Stimulated activated CD8-positive, alpha-beta memory T cell treated with anti-CD3 and anti-CD28 coated beads, Interleukin-7, amount 100 ng/mL, for 1 hour (primary cell): ENCODE results near the gene GPSM3.
"Not testable (repeated sequence)": the region's sequence is repeated elsewhere in the genome, so short reads cannot be mapped to it uniquely, and the experiment has no call there.

Experiments
- DNase-seq, 2 donors: peaks; one replicate each; pipeline ENCODE4 v3.0.0-alpha.2; 2020; ENCODE audit warnings: low read depth in 2 of 2

Gene GPSM3

DNA sequence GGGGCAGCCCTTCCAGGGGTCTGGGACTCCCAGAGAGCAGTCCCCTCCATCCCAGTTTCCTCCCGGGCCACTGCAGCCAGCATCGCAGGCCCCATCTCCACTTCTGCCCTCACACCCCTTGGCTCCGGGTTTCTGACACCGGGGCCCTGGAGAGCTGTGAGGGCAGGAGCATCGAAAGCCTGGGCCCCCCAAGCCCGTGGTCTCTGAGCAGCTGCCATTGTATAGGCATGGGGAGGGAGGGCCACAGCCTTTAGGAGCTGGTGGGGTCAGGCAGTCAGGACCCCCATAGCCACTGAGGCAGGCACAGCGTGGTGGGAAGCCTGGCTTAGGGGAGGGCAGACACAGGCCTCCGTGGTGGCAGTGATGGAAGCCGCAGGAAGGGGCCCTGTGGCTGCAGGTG is 9.7 kb upstream of the GPSM3 start:
- no peak for DNase-seq

DNA sequence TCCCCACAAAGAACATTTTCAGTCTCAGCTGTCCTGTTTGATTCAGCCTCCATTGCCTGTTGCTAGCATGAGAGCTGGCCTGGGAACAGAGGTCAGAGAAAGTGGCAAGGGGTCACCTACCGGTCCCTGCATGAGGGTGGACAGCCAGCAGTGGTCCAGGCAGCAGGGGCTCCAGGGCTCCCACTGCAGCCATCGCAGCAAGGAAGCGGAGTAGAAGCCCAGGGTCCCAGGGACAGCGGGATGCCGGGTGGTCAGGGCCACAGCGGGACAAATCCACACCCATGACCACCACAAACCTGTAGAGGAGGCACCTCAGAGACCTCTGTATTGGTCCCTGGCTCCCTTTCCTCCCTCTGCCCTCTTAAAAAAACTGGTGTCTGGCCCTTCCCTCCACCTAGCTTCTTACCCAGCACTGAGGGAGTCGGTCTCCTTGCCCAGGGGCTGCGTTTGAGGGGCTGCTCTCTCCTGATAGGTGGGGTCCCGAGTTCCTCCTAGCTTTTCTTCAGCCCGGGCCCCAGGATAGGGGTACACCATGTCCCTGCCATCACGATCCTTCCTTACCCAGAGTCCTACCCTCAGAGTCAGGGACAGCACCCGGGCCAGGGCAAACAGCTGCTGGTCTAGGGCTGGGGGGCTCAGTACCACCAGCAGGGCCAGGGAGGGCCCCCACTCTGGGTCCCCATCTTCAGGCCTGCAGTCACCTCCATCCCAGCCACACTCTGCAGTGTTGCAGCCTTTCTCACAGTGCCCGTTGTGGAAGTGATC is 8.4 kb upstream of the GPSM3 start:
- no peak for DNase-seq

DNA sequence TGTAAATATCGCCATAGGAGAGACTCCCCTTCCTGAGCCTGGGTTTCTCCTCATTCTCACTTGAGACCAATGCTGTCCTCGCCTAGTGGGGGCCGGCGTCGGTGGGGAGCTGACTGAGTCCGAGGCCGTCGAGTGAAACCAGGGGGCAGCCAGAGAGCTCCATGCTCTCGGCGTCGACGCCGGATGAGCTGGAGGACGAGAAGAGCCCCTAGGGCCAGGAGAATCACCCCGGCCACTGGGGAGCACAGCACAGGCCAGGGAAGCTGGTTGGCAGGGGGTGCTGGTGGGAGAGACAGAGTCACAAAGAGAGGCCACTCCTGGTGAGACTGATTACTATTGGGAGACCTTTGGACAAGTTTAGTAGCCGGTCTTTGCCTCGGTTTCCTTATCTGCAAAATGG is 6.4 kb upstream of the GPSM3 start:
- no peak for DNase-seq

DNA sequence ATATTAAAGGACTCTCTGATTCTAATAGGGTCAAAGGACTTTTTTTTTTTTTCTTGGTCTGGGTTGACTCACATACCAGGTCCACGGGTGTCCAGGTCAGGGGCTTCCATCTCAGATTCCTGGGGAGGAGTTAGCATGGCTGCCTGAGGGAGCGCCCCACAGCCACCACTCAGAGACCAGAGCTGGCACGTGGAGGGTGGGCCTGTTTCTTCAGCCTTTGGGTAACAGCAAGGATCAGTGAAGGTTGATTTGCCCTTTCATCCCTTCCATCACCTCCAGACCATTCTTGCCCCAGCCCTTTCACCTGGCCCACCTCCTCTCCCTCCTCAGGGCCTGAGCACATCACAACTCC is 5.9 kb upstream of the GPSM3 start:
- DNase-seq, result no peak

DNA sequence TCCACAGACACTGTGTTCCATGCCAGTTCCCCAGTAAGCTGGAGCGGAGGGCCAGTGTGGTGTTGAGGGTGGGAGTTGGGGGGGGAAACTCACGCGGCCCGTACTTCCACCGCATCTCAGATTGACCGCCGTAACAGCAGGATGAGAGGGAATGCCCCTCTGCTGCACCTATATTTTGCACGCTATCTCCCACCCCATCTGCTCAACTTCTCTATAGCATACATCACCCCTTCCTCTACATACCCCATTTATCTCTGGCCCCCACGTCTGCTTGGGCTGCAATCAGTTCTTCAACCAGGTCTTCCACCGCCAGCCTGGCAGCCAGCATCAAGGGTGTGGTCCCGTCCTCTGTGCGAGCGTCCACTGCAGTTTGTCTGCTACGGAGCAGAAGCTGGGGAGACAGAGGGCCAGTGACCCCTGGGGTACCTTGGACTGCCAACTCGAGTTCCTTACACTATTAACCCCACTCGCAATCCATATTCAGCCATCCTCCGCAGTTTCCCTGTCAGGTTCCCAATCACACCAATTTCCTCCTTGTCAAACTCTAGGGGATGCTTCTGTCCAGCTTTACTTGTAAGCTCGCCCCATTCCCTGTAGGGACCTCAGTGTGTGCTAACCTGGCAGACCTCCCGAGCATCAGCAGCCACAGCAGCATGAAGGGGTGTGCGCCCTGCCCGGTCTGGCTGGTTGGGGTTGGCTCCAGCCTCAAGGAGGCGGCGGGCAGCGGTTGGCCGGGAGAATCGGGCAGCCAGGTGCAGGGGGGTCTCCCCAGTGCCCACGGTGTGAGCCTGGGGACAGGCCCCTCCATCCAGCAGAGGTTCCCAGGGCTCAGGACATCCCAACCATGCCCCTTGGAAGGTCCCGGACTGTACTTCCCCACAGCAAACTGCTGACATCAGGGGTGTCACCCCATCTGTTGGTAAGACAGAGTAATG is 4.5 kb upstream of the GPSM3 start:
- DNase-seq, result no peak

DNA sequence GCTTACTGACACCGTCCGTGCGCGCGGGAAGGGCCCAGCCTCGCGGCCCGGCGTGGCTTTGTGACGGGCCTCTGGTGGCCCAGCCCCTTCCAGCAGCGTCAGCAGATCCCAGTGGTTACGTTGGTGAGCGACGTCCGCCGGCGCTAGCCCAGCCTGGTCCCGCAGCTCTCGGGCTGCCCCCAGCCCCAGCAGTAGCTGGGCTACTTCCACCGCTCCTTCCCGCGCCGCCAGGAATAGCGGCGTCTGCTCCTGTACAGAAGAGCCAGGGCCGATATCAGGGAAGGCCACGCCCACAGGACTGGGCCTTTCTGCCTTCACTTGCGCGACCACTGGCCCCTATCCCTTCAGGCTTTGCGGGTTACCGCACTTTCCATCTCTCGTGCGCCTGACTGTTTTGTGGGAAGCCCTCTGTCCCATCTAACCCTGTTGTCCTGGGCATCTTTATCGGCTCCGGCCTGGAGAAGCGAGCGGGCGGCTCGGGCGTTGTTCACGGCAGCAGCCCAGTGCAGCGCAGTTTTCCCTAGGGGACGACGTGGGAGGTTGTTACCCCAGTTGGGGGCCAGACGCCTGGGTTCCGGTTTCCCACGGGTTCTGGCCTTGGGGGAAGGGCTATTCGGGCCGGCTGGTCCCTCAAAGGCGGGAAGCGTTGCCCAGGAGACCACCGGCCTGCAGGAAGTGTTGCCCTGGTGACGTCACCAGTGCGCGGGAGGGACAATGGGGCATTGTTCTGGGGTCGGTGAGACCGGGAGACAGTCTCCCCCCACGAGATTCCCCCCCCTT is 3.6 kb upstream of the GPSM3 start:
- DNase-seq, result no peak

DNA sequence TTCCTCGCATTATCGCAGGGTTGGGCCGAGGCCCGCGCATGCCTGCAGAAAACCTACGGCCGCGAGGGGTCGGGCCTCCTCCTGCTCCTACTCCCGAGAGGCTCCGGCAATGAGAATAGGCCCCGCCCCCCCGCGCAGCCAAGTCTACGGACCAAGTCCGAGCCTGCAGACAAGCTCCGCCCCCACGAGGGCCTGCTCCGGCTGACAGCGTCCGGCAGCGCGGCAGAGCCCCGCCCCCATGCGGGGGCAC is 3.1 kb upstream of the GPSM3 start:
- DNase-seq, result peak; percentile 99 to 100

DNA sequence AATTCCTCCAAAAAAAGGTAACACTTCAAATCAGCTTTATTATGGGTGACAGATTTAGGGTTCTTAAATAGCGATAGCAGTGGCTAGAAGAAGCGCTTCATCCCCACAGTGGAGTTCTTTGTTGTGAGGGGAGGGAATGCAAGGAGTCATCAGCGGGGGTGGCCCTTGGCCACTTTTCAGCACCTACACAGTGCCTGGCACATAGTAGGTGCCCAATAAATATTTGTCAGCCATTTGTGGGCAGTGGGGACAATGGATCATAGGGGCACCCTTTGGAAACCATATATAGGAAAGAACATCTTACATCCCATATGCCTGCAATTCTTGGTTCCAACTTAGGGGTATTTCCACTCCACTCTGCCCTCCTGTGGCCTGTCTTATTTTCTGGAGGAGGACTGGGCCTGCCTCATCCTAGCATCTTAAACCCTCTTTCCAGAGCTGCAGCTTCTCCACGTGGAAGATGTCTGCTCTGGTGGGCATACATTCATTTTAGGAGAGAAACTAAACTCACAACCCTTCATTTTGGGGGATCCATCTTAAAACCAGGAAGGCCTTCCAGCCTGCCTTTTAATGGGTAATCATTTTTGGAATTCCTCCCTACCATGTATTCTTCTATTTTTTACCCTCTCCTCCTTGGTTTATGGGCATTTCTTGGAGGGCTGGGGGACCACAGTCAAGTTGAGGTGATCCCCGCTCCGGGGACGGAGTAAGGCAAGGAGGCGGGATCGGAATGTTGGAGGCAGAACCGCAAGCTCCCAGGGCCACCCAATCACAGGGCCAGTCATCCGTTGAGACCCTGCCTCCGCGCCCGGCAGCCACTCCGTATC is 2.6 kb upstream of the GPSM3 start:
- no peak for DNase-seq

DNA sequence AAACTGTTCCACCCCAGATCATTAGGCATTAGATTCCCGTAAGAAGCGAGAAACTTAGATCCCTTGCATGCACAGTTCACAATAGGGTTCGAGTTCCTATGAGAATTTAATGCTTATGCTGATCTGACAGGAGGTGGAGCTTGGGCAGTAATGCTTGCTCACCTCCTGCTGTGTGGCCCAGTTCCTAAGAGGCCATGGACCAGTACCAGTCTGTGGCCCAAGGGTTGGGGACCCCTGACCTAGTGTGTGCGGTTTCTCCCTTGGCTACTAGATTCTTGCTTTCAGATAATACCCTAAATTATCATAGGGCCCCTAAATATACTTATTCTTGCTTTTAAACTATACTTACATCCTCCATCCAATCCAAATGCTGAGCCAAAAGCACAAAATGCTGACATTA is 1.9 kb upstream of the GPSM3 start:
- DNase-seq, result no peak

DNA sequence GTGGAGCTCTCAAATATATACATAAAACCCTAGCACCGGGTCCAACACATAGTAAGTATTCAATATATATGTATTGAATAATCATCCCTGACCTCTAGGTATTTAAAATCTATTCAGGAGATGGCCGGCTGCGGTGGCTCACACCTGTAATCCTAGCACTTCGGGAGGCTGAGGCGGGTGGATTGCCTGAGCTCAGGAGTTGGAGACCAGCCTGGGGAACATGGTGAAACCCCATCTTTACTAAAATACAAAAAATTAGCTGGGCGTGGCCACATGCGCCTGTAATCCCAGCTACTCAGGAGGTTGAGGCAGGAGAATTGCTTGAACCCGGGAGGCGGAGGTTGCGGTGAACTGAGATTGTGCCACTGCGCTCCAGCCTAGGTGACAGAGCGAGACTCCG is 653 bp upstream of the GPSM3 start:
- not testable (repeated sequence) for DNase-seq

DNA sequence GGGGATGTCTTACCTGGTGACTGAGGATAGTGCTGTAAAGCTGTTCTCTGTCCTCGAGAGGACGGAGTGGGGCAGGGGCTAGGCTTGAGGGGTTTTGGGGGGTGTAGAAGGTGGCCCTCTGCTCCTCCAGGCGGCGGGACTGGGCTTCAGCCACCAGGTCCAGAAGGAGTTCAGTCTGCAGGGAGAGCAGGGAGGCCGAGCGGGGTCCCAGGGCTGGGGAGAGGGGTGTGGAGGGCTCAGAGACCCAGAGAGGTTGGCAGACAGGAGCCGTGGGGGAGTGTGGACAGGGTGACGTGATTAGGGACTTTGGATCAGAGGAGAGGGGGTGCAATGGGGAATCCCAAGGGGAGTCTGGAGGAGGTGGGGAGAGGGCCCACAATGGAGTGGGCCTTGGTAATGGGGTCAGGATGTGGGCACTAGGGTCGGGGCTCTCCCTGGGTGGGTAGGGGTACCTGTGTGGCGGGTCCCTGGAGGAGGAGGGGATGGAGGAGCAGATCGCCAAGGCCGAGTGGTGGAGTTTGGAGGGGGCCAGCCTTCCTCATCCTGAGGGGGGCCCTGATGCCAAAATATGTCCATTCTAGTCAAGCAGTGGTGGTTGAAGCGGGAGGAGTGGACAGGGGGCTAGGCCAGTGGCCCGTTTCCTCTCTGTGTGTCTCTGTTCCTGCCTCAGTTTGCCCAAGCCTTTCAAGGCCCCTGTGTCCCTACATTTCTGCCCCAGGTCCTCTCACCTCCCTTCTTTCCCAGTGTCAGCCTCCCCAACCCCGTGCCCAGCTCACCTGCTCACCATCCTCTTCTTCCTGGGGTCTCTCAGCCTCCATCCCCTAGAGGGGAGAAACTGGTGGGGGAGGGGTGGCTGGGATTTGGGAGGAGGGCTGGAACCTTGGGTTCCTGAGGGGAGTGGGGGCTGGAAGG is 491 bp downstream of the GPSM3 start:
- no peak for DNase-seq

DNA sequence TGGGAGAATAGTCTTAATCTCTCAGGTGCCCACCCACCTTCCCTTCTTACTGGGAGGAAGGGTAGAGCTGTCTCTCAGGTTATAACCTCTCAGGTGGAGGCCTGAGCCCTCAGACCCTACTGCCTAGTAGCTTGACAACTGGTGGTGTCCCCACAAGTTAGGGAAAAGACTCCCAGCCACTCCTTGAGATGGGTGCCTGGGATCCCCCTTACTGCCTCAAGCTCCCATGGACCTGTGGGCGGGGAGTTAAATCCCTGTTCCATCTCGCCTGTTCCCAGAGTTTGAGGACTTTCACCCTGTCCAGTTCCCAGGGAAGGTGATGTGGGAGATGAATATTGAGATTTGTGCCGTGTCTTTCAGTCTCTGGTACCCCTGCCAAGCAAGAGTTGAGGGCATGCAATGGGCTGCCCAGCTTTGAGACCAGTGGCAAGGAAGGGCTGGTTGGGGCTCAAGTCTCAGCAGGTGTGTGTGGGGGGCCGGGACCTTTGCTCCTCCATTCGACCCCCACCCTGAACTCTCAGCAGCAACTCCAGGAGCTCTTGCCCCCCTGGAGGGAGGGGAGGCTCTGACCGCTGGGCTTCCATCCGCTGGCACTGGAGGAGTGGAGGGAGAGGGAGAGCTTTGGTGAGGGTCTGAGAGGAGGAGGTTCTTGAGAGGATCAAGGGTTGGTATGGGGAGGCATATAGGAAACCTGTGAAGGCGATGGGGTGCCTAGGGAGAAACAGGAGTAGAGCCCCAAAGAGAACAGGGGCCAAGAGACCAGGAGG is 1.3 kb downstream of the GPSM3 start:
- DNase-seq, result no peak

DNA sequence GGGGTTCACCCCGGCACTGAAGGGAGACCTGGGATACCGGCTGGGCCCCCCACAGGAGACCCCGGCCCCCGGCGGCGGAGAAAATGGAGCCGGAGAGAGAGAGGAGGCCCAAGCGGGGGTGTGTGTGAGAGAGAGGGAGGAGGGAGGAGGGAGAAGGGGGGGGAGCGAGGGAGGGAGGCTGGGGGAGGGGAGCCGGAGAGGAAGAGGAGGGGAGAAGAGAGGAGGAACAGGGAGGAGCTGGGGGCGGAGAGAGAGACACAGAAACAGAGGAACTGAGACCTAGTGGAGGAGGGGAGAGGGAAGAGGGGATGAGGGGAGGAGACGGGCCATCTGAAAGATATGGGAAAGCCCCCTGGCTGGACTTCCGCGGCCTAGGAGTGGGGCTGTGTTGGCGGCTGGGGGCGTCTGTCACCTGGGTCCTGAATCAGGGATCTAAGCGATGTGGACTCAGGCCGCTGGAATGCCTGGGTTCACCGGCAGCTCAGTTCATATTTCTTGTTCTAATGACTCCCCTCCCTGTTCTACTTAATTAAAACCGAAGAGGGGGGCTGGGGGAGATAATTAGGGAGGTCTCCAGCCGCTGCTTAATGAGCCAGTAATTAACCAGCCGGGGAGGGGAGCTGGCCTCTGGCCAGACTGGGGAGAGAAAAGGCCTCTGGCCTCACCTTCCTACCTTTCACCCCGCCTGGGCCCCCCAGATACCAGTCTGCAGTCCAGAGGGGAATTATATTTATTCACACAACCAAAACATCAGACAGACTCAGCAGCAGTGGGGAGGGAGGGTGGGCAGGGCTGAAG is 2.2 kb downstream of the GPSM3 start, which contains the start of gene PBX2:
Gene PBX2 (minus strand): TSS at position 149 of the 798 bp plus-strand sequence. CDS start 287 bp downstream, outside the sequence.
- peak; percentile 55 to 74 for DNase-seq

DNA sequence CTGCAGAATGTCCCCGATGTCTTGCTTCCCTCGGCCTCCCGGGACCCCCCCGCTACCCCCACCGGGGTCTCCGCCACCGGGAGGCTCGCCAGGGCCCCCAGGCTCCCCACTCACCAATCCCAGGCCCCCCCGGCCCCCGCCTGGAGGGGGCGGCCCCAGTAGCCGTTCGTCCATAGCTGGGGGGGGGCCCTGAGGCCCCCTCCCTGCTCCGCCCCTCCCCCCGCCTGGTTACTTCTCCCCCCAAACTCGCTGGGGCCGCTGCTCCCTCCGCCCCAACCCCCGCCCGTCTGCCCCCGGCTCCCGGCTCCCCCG is 2.7 kb downstream of the GPSM3 start:
- DNase-seq, result no peak

DNA sequence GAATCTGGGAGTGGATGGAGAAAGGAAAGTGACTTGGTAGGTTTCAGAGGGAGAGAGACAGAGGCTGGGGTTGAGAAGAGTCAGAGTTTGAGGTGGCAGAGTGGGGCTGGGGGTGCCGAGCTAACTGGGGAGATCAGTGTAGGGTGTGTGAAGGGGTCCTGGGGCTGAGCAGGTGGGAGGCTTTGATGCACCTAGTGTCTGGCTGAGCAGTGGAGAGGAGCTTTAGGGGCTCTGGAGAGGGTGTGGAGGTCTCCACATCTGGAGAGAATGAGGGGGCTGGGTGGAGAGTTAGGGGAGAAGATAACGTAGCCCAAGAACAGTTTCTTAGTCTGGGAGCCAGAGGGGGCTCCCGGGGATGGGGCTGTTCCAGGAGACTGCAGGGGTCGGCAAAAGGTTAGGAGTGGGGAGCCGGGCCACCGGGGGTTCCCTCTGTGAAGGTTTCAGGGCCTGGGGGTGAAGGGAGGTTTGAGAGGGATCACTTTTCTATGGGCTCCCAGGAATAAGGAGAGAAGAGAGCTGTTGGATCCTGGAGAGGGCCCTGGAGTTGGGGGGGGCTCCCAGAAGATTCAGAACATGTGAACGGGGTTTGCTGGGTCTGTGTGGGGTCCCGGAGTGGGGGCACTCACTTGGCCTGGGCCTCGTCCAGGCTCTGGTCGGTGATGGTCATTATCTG is 3.2 kb downstream of the GPSM3 start:
- DNase-seq, result no peak

DNA sequence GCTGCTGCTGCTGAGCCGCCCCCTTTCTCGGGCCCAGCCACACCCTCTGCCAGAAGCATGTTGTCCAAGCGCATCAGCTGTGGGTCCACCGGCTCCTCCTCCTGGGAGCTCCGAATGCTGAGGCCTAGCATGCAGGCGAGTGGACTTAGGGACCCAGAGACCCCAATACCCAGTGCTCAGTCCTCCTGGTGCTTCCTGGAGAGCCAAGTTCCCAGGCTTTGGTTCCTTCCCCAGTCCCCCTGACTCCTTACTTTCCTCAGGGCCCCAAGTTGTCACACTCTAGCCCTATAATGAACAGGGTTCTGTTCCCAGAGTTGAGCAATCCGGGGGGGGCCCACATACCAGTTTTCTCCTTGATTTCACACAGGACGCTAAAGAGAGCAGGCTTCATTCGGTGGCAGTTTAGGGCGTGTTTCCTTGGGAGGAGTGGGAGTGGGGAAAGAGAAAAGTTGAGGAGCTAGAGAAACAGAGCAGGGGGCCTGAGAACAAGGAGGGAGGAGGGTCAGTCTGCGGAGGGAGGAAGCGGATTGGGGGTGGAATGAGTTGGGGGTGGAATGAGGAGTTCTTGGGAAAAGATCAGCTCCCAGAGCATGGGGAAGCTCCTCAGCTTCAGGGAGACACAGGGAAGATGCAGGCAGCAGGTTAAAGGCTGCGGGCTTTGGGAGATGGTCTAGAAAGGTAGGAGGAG is 3.9 kb downstream of the GPSM3 start:
- DNase-seq, result no peak

DNA sequence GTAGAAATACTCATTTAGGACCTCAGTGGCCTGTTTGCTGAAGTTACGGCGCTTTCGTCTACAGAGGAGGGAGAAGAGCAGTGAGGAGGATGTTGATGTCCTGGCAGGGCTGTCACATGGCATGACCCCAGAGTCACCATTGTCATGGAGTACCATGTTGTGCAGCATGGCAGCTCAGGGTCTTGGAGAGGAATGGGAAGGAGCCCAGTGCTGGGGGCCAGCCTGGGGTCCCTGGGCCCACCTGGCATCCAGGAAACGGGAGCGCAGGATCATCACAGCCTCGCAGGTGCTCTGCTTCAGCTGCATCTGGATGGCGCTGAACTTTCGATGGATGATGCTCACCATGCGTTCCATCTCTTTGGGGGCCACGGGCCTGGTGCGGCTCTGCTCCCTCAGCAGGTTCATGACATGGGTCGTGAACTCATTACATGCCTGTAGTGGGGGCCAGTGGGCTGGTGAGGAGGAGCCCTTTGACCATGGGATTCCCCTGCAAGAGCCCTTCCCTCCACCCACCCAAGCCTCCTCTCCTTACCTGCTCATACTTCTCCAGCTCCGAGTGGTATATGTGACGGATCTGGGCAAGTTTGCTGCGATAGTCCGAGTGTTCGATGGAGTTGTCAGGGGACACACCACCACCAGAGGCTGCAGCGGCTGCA is 4.6 kb downstream of the GPSM3 start:
- DNase-seq, result not testable (repeated sequence)
